ENCODE measurements around the gene PCGF1. TPM values are rescaled to one million over a fixed set of nuclear protein-coding genes. Genes with fewer than 3 reads are reported as not detected.
A peak's percentile ranks its signal among the peaks of the same experiment; 100 is the strongest.

Gene PCGF1
- total RNA-seq, 2 experiments from 2014 or later: 11.6 to 13.8 TPM

GRCh38 chr2:74532222-74532621 lies 24.7 kb upstream of the PCGF1 start:
- peak; percentile 56 for TF ChIP-seq CTCF (IDR thresholded peaks at IDR 0.05)
- no peak overlapping the region for H3K27ac ChIP-seq (ENCODE audit: low read depth in 1 of 2, low read length in 2 of 2)
- H3K4me3 Mint-ChIP-seq: peak overlapping the region; percentile 74
- no peaks in the 10 kb centered on the region for H3K9me3 ChIP-seq (ENCODE audit: control insufficient read depth in 1 of 2, insufficient read depth in 1 of 2, low read length in 2 of 2)
- H3K36me3 Mint-ChIP-seq (ENCODE audit: low read depth): peaks cover 35% of the 10 kb centered on the region
- no peaks in the 10 kb centered on the region for H3K9me3 Mint-ChIP-seq
- DNase-seq (peak in 3 of 14 experiments; percentile 67 to 73 (median 70)), ATAC-seq (ENCODE audit: poor library complexity) (no peak)
- H3K4me1 ChIP-seq (ENCODE audit: insufficient read depth, low read length): peaks cover 30% of the 10 kb centered on the region
- H3K27me3 ChIP-seq (ENCODE audit: control insufficient read depth in 1 of 2, insufficient read depth in 2 of 2, low read length in 2 of 2): no peaks in the 10 kb centered on the region
- peak overlapping the region; percentile 20 for H3K27ac Mint-ChIP-seq
- H3K4me3 ChIP-seq (ENCODE audit: low read length): no peak overlapping the region
- H3K27me3 Mint-ChIP-seq: no peaks in the 10 kb centered on the region
- CTCF ChIA-PET: interaction anchor here (0.7 to 4.6 kb wide), 11 partner anchors 22 to 282 kb away, joined by 3 to 34 read pairs (median 4); partner anchors contain the start of genes CCDC142, INO80B, LBX2 and TTC31
- intact Hi-C loops (cut with DNase I, micrococcal nuclease): loop anchor here (1.0 to 10.0 kb wide), 5 partner anchors 49 to 707 kb away; partner anchors contain the start of genes TTC31 (in 2 of the 2) and STAMBP (in 1 of the 2)
- H3K4me1 Mint-ChIP-seq (ENCODE audit: low read depth): peaks cover 36% of the 10 kb centered on the region
- POLR2A ChIA-PET: interaction anchor here (0.6 to 3.8 kb wide), 10 partner anchors 15 to 354 kb away, joined by 3 to 27 read pairs (median 3); partner anchors contain the start of genes C2orf81, CCDC142, MOB1A and PCGF1
- H3K36me3 ChIP-seq (ENCODE audit: insufficient read depth, low read length): peaks cover 25% of the 10 kb centered on the region

- H3K36me3 ChIP-seq (ENCODE audit: insufficient read depth, low read length): peaks cover 31% of the 10 kb centered on the region
- Mint-ChIP-seq H3K4me1 (ENCODE audit: low read depth) (peaks cover 36% of the 10 kb centered on the region), H3K36me3 (ENCODE audit: low read depth) (peaks cover 40% of the 10 kb centered on the region), H3K9me3 (no peaks in the 10 kb centered on the region), H3K27me3 (no peaks in the 10 kb centered on the region), H3K27ac (peak overlapping the region; percentile 20), H3K4me3 (peak overlapping the region; percentile 74)
- intact Hi-C loops (cut with DNase I, micrococcal nuclease): loop anchor here (1.0 to 10.0 kb wide), 6 partner anchors 48 to 707 kb away; partner anchors contain the start of genes TTC31 (in 2 of the 2) and STAMBP (in 1 of the 2)
- peaks cover 32% of the 10 kb centered on the region for H3K4me1 ChIP-seq (ENCODE audit: insufficient read depth, low read length)
- TF ChIP-seq CTCF (IDR thresholded peaks at IDR 0.05): no peak
- H3K27me3 ChIP-seq (ENCODE audit: control insufficient read depth in 1 of 2, insufficient read depth in 2 of 2, low read length in 2 of 2): no peaks in the 10 kb centered on the region
- POLR2A ChIA-PET: interaction anchor here (0.6 to 3.8 kb wide), 11 partner anchors 14 to 353 kb away, joined by 3 to 27 read pairs (median 3); partner anchors contain the start of genes C2orf81, CCDC142, MOB1A and PCGF1
- CTCF ChIA-PET: interaction anchor here (0.7 to 4.6 kb wide), 12 partner anchors 15 to 282 kb away, joined by 3 to 34 read pairs (median 4); partner anchors contain the start of genes CCDC142, INO80B, LBX2 and TTC31
- no peak overlapping the region for H3K4me3 ChIP-seq (ENCODE audit: low read length)
- H3K9me3 ChIP-seq (ENCODE audit: control insufficient read depth in 1 of 2, insufficient read depth in 1 of 2, low read length in 2 of 2): peaks cover 0 to 3% of the 10 kb centered on the region in 2 experiments
- no peak overlapping the region for H3K27ac ChIP-seq (ENCODE audit: low read depth in 1 of 2, low read length in 2 of 2)
- ATAC-seq (ENCODE audit: poor library complexity) (no peak), DNase-seq (no peak)
Observed at GRCh38 chr2:74531666-74532065, 24.2 kb upstream of the PCGF1 start.

- ATAC-seq (ENCODE audit: poor library complexity) (peak; percentile 21), DNase-seq (peak in 8 of 14 experiments; percentile 21 to 83 (median 40))
- peak overlapping the region; percentile 84 for H3K27ac Mint-ChIP-seq
- peak overlapping the region; percentile 84 for H3K4me3 ChIP-seq (ENCODE audit: low read length)
- no peaks in the 10 kb centered on the region for H3K27me3 Mint-ChIP-seq
- H3K4me1 Mint-ChIP-seq (ENCODE audit: low read depth): peaks cover 42% of the 10 kb centered on the region
- no peaks in the 10 kb centered on the region for H3K9me3 Mint-ChIP-seq
- peaks cover 41% of the 10 kb centered on the region for H3K36me3 ChIP-seq (ENCODE audit: insufficient read depth, low read length)
- ChIA-PET CTCF (interaction anchor here (1.4 to 4.6 kb wide), 5 partner anchors 14 to 57 kb away, joined by 3 to 34 read pairs (median 6); partner anchors contain the start of genes CCDC142, PCGF1, TLX2 and TTC31), POLR2A (interaction anchor here (0.7 to 3.8 kb wide), 22 partner anchors 10 to 707 kb away, joined by 3 to 37 read pairs (median 9); partner anchors contain the start of genes C2orf81, CCDC142, INO80B and LBX2)
- peaks cover 0 to 6% of the 10 kb centered on the region in 2 experiments for H3K9me3 ChIP-seq (ENCODE audit: control insufficient read depth in 1 of 2, insufficient read depth in 1 of 2, low read length in 2 of 2)
- H3K36me3 Mint-ChIP-seq (ENCODE audit: low read depth): peaks cover 52% of the 10 kb centered on the region
- H3K27me3 ChIP-seq (ENCODE audit: control insufficient read depth in 1 of 2, insufficient read depth in 2 of 2, low read length in 2 of 2): no peaks in the 10 kb centered on the region
- intact Hi-C loops (cut with DNase I, micrococcal nuclease): loop anchor here (1.0 to 10.0 kb wide), 5 partner anchors 24 to 706 kb away; partner anchors contain the start of genes DOK1 (in 1 of the 2) and STAMBP (in 1 of the 2)
- TF ChIP-seq CTCF (IDR thresholded peaks at IDR 0.05): no peak
- peak overlapping the region; percentile 79 to 86 for H3K27ac ChIP-seq (ENCODE audit: low read depth in 1 of 2, low read length in 2 of 2)
- H3K4me3 Mint-ChIP-seq: peak overlapping the region; percentile 91
- peaks cover 35% of the 10 kb centered on the region for H3K4me1 ChIP-seq (ENCODE audit: insufficient read depth, low read length)
Observed at GRCh38 chr2:74530239-74531187, 23.0 kb upstream of the PCGF1 start.

All from CD4-positive, alpha-beta T cell (primary cell).